NCI-H226 (cell line): Measurements from ENCODE around the gene KRT75.
A peak's percentile ranks its signal among the peaks of the same experiment; 100 is the strongest.

Source experiments
- DNase-seq: peaks from one replicate; pipeline ENCODE4 v3.0.0-alpha.2; 2015

KRT75 gene

GRCh38 chr12:52390739-52391617 lies 43.2 kb downstream of the KRT75 start:
- peak; percentile 25 for DNase-seq

- DNase-seq: peak; percentile 61
Observed at GRCh38 chr12:52389313-52390207, 44.6 kb downstream of the KRT75 start.

- no peak for DNase-seq
Observed at GRCh38 chr12:52387859-52388258, 46.3 kb downstream of the KRT75 start.

GRCh38 chr12:52385226-52385702 lies 48.9 kb downstream of the KRT75 start, which contains the start of gene KRT84:
KRT84 (minus strand) TSS chr12:52385652; CDS start chr12:52385585, 67 bp downstream.
- no peak for DNase-seq

GRCh38 chr12:52383331-52383730 lies 50.8 kb downstream of the KRT75 start:
- DNase-seq: no peak

- DNase-seq: no peak
Observed at GRCh38 chr12:52382854-52383253, 51.3 kb downstream of the KRT75 start.

GRCh38 chr12:52381206-52381605 lies 53.0 kb downstream of the KRT75 start:
- no peak for DNase-seq

- DNase-seq: peak; percentile 41
Observed at GRCh38 chr12:52380271-52380694, 53.9 kb downstream of the KRT75 start.

- no peak for DNase-seq
Observed at GRCh38 chr12:52379536-52379935, 54.6 kb downstream of the KRT75 start.

- DNase-seq: no peak
Observed at GRCh38 chr12:52378091-52378490, 56.1 kb downstream of the KRT75 start.

- no peak for DNase-seq
Observed at GRCh38 chr12:52377266-52377665, 56.9 kb downstream of the KRT75 start.
